Prostate gland (tissue), 2 donors: ENCODE results near the gene PLEKHD1.

Experiments
- CTCF ChIP-seq, 4 experiments: fragments of 200-600 bp in 2 of 4; fragments of 450-650 bp in 2 of 4; sonication (generic) in 2 of 4; IDR thresholded peaks; 1 replicate in 3 of 4; 2 replicates in 1 of 4; pipeline ENCODE4 v1.5.1; 2016 to 2019; ENCODE audit warnings: antibody characterized with exemption in 4 of 4, mild to moderate bottlenecking in 2 of 4, moderate library complexity in 2 of 4
- POLR2A ChIP-seq: fragments of 450-650 bp; IDR thresholded peaks from one replicate; pipeline ENCODE4 v1.6.1; 2016; ENCODE audit warnings: antibody characterized with exemption, mild to moderate bottlenecking
- POLR2AphosphoS5 ChIP-seq: sonication (generic); formaldehyde crosslinking; IDR thresholded peaks from one replicate; pipeline ENCODE4 v1.6.1; 2017; ENCODE audit warnings: antibody characterized with exemption

GRCh38 chr14:69574263-69574953, 89.9 kb downstream of the PLEKHD1 start, which contains the start of gene CCDC177:
- TF ChIP-seq POLR2AphosphoS5, result no peak
- no peak for TF ChIP-seq POLR2A
- TF ChIP-seq CTCF (IDR thresholded peaks at IDR 0.05), result peak; percentile 64 to 74 (median 71)
